ENCODE results near the gene GPHN.

GPHN gene

GRCh38 chr14:66600416-66600815, 92.5 kb downstream of the GPHN start:
- TF ChIP-seq TEAD4 (IDR thresholded peaks at IDR 0.05) (no peak), FOXM1 (IDR thresholded peaks at IDR 0.05; ENCODE audit: borderline replicate concordance, low read depth) (no peak), CREB1 (IDR thresholded peaks at IDR 0.05; ENCODE audit: low read depth) (no peak), CEBPB (IDR thresholded peaks at IDR 0.05) (no peak), RAD21 (IDR thresholded peaks at IDR 0.05; ENCODE audit: low read depth) (no peak), EGR1 (IDR thresholded peaks at IDR 0.05) (no peak), TAF1 (IDR thresholded peaks at IDR 0.05; ENCODE audit: low read depth) (no peak), MAX (IDR thresholded peaks at IDR 0.05) (no peak), TCF12 (IDR thresholded peaks at IDR 0.05; ENCODE audit: low read depth) (no peak)

- TF ChIP-seq USF1 (IDR thresholded peaks at IDR 0.05), result no peak
- TF ChIP-seq TEAD4 (IDR thresholded peaks at IDR 0.05), result no peak
- TF ChIP-seq REST (IDR thresholded peaks at IDR 0.05; ENCODE audit: low read depth), result no peak
- no peak for TF ChIP-seq CREB1 (IDR thresholded peaks at IDR 0.05; ENCODE audit: low read depth)
- no peak for TF ChIP-seq ZBTB7A (IDR thresholded peaks at IDR 0.05; ENCODE audit: low read depth)
- TF ChIP-seq CEBPB (IDR thresholded peaks at IDR 0.05), result no peak
- no peak for TF ChIP-seq TCF12 (IDR thresholded peaks at IDR 0.05; ENCODE audit: low read depth)
- no peak for TF ChIP-seq NFIC (IDR thresholded peaks at IDR 0.05)
- no peak for TF ChIP-seq FOXM1 (IDR thresholded peaks at IDR 0.05; ENCODE audit: borderline replicate concordance, low read depth)
- TF ChIP-seq MAX (IDR thresholded peaks at IDR 0.05), result no peak
- TF ChIP-seq EGR1 (IDR thresholded peaks at IDR 0.05), result no peak
- TF ChIP-seq TAF1 (IDR thresholded peaks at IDR 0.05; ENCODE audit: low read depth), result no peak
- no peak for TF ChIP-seq YY1 (IDR thresholded peaks at IDR 0.05; ENCODE audit: low read depth)
- TF ChIP-seq EP300 (IDR thresholded peaks at IDR 0.05; ENCODE audit: borderline replicate concordance), result no peak
- TF ChIP-seq RAD21 (IDR thresholded peaks at IDR 0.05; ENCODE audit: low read depth), result no peak
Measured at GRCh38 chr14:66601932-66602578, 94.1 kb downstream of the GPHN start.

- TF ChIP-seq MAX (IDR thresholded peaks at IDR 0.05) (no peak), ZBTB7A (IDR thresholded peaks at IDR 0.05; ENCODE audit: low read depth) (no peak), RAD21 (IDR thresholded peaks at IDR 0.05; ENCODE audit: low read depth) (no peak), CREB1 (IDR thresholded peaks at IDR 0.05; ENCODE audit: low read depth) (no peak), TCF12 (IDR thresholded peaks at IDR 0.05; ENCODE audit: low read depth) (no peak), TEAD4 (IDR thresholded peaks at IDR 0.05) (no peak), USF1 (IDR thresholded peaks at IDR 0.05) (no peak), FOXM1 (IDR thresholded peaks at IDR 0.05; ENCODE audit: borderline replicate concordance, low read depth) (no peak), EGR1 (IDR thresholded peaks at IDR 0.05) (no peak), NFIC (IDR thresholded peaks at IDR 0.05) (no peak), YY1 (IDR thresholded peaks at IDR 0.05; ENCODE audit: low read depth) (no peak), CEBPB (IDR thresholded peaks at IDR 0.05) (no peak), TAF1 (IDR thresholded peaks at IDR 0.05; ENCODE audit: low read depth) (no peak), EP300 (IDR thresholded peaks at IDR 0.05; ENCODE audit: borderline replicate concordance) (no peak), REST (IDR thresholded peaks at IDR 0.05; ENCODE audit: low read depth) (no peak)
Measured at GRCh38 chr14:66603945-66604344, 96.0 kb downstream of the GPHN start.

- no peak for TF ChIP-seq EGR1 (IDR thresholded peaks at IDR 0.05)
- TF ChIP-seq TAF1 (IDR thresholded peaks at IDR 0.05; ENCODE audit: low read depth), result no peak
- TF ChIP-seq NFIC (IDR thresholded peaks at IDR 0.05), result no peak
- TF ChIP-seq ZBTB7A (IDR thresholded peaks at IDR 0.05; ENCODE audit: low read depth), result no peak
- no peak for TF ChIP-seq REST (IDR thresholded peaks at IDR 0.05; ENCODE audit: low read depth)
- no peak for TF ChIP-seq CREB1 (IDR thresholded peaks at IDR 0.05; ENCODE audit: low read depth)
- no peak for TF ChIP-seq TEAD4 (IDR thresholded peaks at IDR 0.05)
- no peak for TF ChIP-seq RAD21 (IDR thresholded peaks at IDR 0.05; ENCODE audit: low read depth)
- no peak for TF ChIP-seq USF1 (IDR thresholded peaks at IDR 0.05)
- no peak for TF ChIP-seq MAX (IDR thresholded peaks at IDR 0.05)
Measured at GRCh38 chr14:66606826-66607225, 98.9 kb downstream of the GPHN start.

All from Ishikawa (cell line).